Neural cell (in vitro differentiated cells): ENCODE measurements around the gene IDE.

Source experiments
- EP300 ChIP-seq: fragments of 450-650 bp; conservative IDR thresholded peaks from 2 replicates; pipeline ENCODE4 v1.6.1; 2014; ENCODE audit warnings: antibody characterized with exemption, mild to moderate bottlenecking, moderate library complexity; ENCODE audit not compliant: poor library complexity, severe bottlenecking
- TF ChIP-seq, protein P1 (sequence below): fragments of 450-650 bp; IDR thresholded peaks from 2 replicates; pipeline ENCODE4 v1.5.1; 2014; ENCODE audit warnings: antibody characterized with exemption, mild to moderate bottlenecking, moderate library complexity; ENCODE audit not compliant: poor library complexity, severe bottlenecking

DNA sequence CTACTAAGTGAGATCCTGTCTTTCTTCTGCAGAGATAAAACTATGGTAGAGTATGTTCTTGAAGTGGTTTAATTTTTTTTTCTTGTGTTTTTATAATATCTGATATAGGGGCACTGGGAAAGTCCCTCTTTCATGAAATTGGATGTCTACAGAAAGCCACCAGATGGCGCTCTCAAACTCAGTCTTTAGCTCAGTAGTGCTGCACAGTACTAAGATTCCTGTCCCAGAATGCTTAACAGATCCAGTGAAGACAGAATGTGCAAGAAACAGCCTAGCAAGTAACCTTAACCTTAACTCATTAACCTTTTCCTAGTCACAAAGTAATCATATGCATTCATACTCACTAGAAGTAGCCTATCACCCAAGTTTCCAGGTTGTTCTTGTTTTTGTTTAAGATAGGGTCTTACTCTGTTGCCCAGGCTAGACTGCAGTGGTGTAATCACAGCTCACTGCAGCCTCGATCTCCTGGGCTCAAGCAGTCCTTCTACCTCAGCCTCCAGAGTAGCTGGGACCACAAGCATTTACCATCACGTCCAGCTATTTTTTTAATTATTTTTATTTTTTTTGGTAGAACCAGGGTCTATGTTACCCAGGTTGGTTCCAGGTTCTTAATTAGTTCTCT lies 56.7 kb downstream of the IDE start:
- TF ChIP-seq, protein P1, sequence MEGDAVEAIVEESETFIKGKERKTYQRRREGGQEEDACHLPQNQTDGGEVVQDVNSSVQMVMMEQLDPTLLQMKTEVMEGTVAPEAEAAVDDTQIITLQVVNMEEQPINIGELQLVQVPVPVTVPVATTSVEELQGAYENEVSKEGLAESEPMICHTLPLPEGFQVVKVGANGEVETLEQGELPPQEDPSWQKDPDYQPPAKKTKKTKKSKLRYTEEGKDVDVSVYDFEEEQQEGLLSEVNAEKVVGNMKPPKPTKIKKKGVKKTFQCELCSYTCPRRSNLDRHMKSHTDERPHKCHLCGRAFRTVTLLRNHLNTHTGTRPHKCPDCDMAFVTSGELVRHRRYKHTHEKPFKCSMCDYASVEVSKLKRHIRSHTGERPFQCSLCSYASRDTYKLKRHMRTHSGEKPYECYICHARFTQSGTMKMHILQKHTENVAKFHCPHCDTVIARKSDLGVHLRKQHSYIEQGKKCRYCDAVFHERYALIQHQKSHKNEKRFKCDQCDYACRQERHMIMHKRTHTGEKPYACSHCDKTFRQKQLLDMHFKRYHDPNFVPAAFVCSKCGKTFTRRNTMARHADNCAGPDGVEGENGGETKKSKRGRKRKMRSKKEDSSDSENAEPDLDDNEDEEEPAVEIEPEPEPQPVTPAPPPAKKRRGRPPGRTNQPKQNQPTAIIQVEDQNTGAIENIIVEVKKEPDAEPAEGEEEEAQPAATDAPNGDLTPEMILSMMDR = peak; percentile 82
- TF ChIP-seq EP300 = no peak
